Inferior parietal cortex (tissue), 1 donor: ENCODE data around the gene PICK1.
"Not testable (repeated sequence)": the region's sequence is repeated elsewhere in the genome, so short reads cannot be mapped to it uniquely, and the experiment has no call there.

Source experiments
- DNase-seq: peaks from one replicate; pipeline ENCODE4 v3.0.0-alpha.2; 2016; ENCODE audit errors: extremely low spot score

PICK1 gene

DNA sequence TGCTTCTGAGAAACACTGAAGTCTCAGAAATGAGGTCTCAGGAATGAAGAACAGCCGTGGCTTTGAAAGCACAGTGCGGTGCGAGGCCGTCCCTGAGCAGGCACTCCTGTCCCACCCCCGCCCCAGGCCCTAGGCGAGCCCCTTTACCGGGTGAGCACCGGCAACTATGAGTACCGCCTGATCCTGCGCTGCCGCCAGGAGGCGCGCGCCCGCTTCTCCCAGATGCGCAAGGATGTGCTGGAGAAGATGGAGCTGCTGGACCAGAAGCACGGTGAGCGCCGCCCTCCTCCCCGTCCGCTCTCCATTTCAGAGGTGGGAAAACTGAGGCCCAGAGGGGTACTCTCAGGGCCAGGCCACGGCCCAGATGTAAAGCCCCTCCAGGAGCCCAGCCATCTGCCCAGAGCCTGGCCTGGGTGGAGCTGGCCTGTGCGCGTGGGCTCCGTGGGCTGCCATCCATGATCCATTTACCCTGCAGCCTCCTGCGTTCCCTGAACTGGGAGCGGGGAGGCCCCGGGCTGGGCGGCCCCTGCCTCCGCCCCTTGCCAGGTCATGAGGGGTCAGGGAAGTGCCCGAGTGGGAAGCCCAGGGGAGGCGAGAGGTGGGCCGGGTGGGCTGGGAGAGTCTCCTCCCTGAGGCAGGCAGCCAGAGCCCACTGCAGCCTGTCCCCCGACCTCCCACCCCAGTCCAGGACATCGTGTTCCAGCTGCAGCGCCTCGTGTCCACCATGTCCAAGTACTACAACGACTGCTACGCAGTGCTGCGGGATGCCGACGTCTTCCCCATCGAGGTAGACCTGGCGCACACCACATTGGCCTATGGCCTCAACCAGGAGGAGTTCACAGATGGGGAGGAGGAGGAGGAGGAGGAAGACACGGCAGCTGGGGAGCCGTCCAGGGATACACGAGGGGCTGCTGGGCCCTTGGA, 17.2 kb downstream of the PICK1 start:
- no peak for DNase-seq

GRCh38 chr22:38075105-38075825, 18.1 kb downstream of the PICK1 start:
- DNase-seq, result no peak

GRCh38 chr22:38075961-38076360, 18.8 kb downstream of the PICK1 start:
- no peak for DNase-seq

GRCh38 chr22:38077096-38077495, 19.9 kb downstream of the PICK1 start:
- DNase-seq, result no peak

- DNase-seq, result no peak
Measured at GRCh38 chr22:38077595-38077994, 20.4 kb downstream of the PICK1 start.

DNA sequence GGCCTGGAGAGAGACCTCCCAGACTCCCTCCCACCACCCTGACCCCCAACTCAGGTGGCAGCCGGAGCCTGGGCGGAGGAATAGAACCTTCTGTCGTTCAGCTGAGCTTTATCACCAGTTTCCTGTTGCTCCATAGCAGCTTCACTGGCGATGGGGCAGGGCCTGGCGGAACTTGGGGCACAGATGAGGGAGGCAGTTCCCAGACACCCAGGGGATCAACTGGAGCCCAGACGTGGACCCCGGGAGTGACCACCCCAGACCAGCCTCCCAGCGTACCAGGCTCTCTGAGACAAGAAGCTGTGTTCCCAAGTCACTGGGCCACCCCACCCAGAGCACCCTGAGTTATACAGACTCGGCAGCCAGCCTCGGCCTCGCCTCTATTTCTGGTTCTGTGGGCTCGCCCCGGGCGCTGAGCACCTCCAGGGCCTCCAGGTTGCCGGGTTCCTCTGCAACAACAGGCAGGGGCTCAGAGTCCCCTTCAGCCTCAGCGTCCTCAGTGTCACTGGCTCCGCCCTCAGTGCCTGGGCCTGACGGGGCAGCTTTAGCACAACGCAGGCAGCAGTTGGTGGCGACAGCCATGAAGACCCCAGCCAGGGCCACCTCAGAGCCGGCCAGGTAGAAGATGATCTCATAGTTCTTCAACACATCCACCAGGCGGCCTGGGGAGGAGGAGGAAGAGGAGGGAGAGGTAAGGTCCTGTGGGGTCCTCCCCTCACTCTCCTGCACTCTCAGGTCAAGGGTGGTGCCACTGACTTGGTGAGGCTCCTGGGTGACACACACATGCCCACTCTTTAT, 21.0 kb downstream of the PICK1 start:
- DNase-seq, result no peak

GRCh38 chr22:38079208-38079607, 22.0 kb downstream of the PICK1 start:
- not testable (repeated sequence) for DNase-seq

GRCh38 chr22:38079804-38080203, 22.6 kb downstream of the PICK1 start:
- no peak for DNase-seq

DNA sequence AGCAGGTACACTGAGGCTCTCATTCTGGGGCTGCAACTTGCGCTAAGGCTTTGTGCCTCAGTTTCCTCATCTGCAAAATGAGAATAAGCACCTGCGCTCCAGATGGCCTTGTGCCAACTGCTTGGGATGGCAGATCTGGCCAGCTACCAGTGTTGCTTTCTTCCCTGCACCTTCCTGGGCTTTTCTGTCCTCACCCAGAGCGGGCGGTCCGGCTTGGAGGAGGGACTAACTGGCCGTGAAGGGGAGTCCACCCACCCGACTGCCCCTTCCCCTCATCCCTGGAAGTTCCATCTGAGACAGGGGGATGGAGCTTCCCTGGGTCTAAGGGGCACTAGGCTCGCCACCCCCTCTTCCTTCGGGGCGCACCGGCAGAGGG, 23.3 kb downstream of the PICK1 start:
- DNase-seq, result no peak

DNA sequence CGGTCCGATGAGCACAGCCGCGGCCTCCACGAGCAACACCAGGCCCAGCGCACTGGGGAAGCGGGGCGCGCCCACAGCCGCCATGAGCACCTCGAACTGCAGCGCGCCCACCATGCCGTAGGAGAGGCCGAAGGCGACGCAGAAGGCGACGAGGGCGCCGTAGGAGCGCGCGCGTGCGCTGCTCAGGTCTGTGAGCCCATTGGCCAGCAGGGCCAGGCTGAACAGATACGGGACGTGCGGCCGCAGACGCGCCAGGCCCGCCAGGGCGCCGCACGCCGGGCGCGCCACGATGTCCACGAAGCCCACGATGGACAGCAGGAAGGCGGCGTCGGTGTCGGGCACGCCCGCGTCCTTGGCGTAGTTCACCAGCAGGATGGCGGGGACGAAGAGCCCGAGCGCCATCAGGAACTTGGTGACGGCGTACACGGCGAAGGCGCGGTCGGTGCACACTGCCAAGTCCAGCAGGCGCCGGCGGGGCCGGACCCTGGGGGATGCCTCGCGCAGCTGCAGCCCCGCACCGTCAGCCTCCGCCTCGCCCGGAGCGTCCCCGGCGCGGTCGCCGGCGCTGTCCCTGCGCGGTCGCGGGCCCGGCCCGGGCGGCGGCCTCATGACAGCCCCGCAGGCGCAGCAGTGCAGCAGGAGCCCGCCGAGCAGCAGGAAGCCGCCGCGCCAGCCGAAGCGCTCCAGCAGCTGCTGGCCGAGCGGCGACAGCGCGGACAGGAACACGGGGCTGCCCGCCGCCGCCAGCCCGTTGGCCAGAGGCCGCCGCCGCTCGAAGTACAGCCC, 23.8 kb downstream of the PICK1 start:
- DNase-seq, result no peak

DNA sequence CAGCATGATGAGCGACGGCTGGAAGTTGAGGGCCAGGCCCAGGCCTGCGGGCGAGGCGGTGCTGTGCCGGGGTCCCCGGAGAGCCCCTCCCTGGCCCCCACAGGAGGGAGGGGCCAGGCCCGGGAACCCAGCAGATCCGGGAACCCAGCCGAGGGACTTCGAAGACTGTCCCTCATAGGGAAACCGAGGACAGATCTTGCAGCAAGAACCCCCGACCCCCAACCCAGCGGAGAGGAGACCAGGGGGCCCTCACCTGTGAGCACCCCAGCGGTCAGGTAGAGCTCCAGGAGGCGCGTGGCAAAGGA, 24.4 kb downstream of the PICK1 start:
- no peak for DNase-seq

- no peak for DNase-seq
Measured at GRCh38 chr22:38081941-38082828, 25.0 kb downstream of the PICK1 start.

DNA sequence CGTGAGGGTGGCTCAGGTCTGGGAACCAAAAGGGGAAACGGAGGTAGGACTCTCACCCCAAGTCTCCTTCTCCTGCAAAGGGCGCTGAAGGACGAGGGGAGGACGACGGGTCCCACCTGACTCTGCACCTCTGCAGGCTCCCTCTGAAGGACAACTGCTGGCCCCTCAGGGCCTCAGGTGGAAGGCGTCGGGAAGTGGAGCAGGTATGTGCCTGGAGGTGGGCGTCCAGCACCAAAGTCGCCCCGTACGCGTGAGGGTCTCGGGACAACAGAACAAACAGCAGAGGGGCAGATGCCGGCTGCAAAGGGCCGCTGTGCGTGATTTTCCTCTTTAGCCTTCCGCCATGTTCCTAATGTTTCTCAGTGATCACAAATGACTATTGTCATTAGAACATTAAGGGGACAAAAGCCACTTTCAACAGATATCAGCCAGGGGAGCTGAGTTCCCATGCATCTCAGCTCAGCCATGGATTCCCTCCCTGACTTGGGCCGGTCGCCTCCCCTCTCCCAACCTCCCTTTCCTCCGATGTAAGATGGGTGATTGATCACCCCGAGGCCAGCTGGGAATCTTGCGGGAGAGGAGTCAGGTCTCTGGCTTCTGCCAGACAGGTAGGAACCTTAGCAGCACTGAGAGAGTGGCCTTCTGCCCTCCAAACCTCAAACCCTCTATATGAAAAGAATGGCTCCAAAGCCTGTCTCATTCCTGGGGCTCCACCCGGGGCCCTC, 25.9 kb downstream of the PICK1 start:
- no peak for DNase-seq

DNA sequence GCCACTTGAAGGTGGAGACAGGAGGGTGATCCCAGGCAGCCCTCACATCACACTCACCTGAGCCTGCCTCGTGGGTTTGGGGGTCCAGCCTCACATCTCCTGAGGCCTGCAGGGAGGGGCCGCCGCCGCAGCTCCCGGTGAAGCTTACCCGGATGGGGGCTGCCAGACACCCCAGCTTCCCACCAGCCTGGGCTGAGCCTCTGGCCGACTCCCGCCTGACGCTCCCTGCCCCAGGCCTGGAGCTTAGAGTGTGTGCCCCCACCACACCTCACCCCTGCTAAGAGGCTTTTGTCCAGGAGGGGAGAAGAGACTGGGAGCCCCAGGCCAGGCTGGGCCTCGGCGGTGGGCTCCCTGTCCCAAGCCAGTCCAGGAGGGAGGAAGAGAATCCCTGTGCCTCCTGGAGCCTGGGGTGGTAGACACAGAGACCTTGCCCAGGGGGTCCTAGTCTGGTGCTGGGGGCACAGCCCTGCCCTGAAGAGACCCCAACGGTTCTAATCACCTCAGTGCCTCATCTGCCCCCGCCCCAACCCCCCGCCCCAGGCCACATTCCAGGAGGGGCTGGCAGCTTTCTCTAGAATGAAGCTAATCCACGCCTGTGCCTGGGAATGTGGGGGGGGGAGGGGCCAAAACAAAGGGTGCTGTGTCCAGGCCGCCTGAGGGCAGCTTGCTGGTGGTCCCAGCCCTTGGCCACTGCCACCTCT, 26.9 kb downstream of the PICK1 start, which contains the start of gene SLC16A8:
Gene SLC16A8, minus strand, starts transcription at position 254 of the 701 bp plus-strand sequence. CDS start 1,311 bp downstream, outside the sequence.
- DNase-seq, result no peak

- no peak for DNase-seq
Measured at GRCh38 chr22:38085056-38085455, 27.9 kb downstream of the PICK1 start.

DNA sequence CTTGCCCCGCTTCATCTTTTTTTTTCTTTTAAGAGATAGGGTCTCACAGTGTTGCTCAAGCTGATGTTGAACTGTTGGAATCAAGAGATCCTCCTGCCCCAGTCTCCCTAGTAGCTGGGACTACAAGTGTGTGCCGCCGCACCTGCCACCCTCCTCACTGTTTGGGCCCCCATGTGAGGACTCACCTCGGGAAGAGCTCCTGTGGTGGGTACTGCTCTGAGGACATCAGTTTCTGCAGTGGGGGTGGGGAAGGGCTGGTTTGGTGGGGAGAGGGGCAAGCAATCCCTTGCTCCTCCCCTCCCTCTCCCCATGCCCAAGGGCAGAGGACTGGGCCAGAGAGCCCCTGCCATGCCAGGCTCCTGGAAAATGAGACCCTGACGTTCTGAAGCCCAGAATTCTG, 28.3 kb downstream of the PICK1 start:
- no peak for DNase-seq

- DNase-seq, result no peak
Measured at GRCh38 chr22:38086001-38086845, 29.0 kb downstream of the PICK1 start.

DNA sequence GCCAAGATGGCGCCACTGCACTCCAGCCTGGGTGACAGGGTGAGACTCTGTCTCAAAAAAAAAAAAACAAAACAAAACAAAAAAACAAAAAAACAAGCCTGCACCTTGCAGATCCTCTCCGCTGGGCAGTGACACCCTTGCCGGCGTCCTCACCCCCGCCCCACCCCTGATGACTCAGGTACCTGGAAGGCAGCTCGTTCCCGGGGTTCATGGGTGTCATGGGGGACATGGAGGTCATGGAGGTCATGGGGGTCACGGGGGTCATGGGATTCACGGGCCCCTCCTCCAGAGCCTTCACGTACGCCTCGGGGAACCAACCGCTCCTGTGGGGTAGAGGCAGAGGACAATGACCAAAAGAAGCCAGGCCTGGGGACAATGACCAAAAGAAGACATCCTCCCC, 29.7 kb downstream of the PICK1 start:
- no peak for DNase-seq
